ENCODE results near the gene BCAM. TPM values are rescaled to one million over a fixed set of nuclear protein-coding genes. Genes with fewer than 3 reads are reported as not detected.
"Not testable (repeated sequence)": the region's sequence is repeated elsewhere in the genome, so short reads cannot be mapped to it uniquely, and the experiment has no call there.

Gene BCAM
- total and polyA plus RNA-seq, 7 donors = 12.5 to 44.9 (median 20.0) TPM

DNA sequence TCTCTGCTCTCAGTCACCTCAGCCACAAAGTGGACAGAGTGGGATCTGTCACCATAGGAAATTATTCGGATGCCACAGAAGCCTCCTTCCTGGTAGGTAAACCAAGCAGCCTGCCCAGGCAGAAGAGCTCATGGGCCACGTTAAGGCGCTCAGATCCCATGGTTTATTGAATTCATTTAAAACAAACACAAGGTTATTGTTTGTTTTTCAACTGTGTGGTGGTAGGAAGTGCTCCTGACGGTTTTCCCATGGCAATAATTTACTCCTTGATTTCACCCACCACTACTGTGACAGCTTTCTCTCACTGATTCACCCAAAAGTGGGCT is 14.4 kb downstream of the BCAM start:
- Histone ChIP-seq H3K36me3 (ENCODE audit: insufficient read depth in 1 of 2, low read depth in 1 of 2) (no peaks in the 10 kb centered on the region), H3K4me3 (no peak overlapping the region), H3K4me1 (no peaks in the 10 kb centered on the region), H3K27ac (no peak overlapping the region), H3K27me3 (ENCODE audit: insufficient read depth in 3 of 3, low read length in 2 of 3) (no peaks in the 10 kb centered on the region), H3K9me3 (no peaks in the 10 kb centered on the region)
- ATAC-seq (no peak), DNase-seq (no peak)
- TF ChIP-seq, protein P1, sequence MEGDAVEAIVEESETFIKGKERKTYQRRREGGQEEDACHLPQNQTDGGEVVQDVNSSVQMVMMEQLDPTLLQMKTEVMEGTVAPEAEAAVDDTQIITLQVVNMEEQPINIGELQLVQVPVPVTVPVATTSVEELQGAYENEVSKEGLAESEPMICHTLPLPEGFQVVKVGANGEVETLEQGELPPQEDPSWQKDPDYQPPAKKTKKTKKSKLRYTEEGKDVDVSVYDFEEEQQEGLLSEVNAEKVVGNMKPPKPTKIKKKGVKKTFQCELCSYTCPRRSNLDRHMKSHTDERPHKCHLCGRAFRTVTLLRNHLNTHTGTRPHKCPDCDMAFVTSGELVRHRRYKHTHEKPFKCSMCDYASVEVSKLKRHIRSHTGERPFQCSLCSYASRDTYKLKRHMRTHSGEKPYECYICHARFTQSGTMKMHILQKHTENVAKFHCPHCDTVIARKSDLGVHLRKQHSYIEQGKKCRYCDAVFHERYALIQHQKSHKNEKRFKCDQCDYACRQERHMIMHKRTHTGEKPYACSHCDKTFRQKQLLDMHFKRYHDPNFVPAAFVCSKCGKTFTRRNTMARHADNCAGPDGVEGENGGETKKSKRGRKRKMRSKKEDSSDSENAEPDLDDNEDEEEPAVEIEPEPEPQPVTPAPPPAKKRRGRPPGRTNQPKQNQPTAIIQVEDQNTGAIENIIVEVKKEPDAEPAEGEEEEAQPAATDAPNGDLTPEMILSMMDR (IDR thresholded peaks at IDR 0.05) = no peak
- 47 to 75% (median 57%) methylated on average over 4 of the region's 4 CpGs for WGBS, 3 donors
- intact Hi-C loops (cut with DNase I) = no loop called here

DNA sequence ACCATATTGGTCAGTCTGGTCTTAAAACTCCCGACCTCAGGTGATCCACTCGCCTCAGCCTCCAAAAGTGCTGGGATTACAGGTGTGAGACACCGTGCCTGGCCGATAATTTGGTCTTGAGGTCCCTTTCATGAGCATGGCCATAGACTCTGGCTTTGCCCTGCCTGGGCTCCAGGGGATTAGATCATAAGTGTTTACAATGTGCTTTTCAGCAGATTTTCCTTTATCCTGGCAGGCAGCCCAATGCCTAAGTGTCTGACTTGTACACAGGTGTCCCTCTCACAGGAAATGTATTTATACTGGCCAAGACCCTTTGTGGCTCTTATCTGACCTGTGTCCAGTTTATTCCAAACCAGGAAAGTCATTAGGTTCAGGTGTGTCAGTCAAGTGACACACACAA is 15.9 kb downstream of the BCAM start:
- TF ChIP-seq, protein P1 (IDR thresholded peaks at IDR 0.05) = no peak
- ATAC-seq (no peak), DNase-seq (no peak)
- Histone ChIP-seq H3K4me1 (no peaks in the 10 kb centered on the region), H3K27ac (no peak overlapping the region), H3K36me3 (ENCODE audit: insufficient read depth in 1 of 2, low read depth in 1 of 2) (no peaks in the 10 kb centered on the region), H3K9me3 (no peaks in the 10 kb centered on the region), H3K4me3 (no peak overlapping the region), H3K27me3 (ENCODE audit: insufficient read depth in 3 of 3, low read length in 2 of 3) (no peaks in the 10 kb centered on the region)
- intact Hi-C loops (cut with DNase I) = no loop called here
- WGBS, 3 donors = 71 to 84% (median 77%) methylated on average over 4 of the region's 4 CpGs

DNA sequence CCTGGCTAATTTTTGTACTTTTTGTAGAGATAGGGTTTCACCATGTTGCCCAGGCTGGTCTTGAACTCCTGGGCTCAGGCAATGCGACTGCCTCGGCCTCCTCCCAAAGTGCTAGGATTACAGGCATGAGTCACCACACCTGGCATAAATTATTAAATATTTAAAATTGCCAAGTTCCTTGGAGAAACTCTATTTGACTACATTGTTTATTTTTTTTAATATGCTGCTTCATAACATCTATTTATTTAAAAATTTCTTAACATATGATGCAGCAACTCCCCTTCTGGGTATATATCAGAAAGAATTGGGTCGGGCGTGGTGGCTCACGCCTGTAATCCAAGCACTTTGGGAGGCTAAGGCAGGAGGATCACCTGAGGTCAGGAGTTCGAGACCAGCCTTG is 24.0 kb downstream of the BCAM start:
- H3K9me3 ChIP-seq; H3K27ac ChIP-seq; H3K27me3 ChIP-seq (ENCODE audit: insufficient read depth in 3 of 3, low read length in 2 of 3); DNase-seq; H3K4me3 ChIP-seq; H3K36me3 ChIP-seq (ENCODE audit: insufficient read depth in 1 of 2, low read depth in 1 of 2); intact Hi-C loops (cut with DNase I); H3K4me1 ChIP-seq; ATAC-seq: not testable (repeated sequence)
- WGBS, 3 donors = 66 to 78% (median 71%) methylated on average over 6 of the region's 6 CpGs

DNA sequence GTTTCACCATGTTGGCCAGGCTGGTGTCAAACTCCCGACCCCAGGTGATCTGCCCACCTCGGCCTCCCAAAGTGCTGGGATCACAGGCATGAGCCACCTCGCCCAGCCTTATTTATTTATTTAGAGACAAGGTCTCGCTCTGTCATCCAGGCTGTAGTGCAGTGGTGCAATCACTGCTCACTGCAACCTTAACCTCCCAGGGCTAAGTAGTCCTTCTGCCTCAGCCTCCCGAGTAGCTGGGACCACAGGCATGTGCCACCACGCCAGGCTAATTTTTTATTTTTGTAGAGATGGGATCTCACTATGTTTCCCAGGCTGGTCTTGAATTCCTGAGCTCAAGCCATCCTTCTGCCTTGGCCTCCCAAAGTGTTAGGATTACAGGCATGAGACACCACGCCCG is 25.5 kb downstream of the BCAM start:
- intact Hi-C loops (cut with DNase I); H3K4me3 ChIP-seq; H3K27me3 ChIP-seq (ENCODE audit: insufficient read depth in 3 of 3, low read length in 2 of 3); H3K9me3 ChIP-seq; H3K4me1 ChIP-seq; H3K27ac ChIP-seq; ATAC-seq; H3K36me3 ChIP-seq (ENCODE audit: insufficient read depth in 1 of 2, low read depth in 1 of 2); DNase-seq: not testable (repeated sequence)
- 81 to 92% (median 85%) methylated on average over 6 to 8 of the region's 8 CpGs for WGBS, 3 donors

DNA sequence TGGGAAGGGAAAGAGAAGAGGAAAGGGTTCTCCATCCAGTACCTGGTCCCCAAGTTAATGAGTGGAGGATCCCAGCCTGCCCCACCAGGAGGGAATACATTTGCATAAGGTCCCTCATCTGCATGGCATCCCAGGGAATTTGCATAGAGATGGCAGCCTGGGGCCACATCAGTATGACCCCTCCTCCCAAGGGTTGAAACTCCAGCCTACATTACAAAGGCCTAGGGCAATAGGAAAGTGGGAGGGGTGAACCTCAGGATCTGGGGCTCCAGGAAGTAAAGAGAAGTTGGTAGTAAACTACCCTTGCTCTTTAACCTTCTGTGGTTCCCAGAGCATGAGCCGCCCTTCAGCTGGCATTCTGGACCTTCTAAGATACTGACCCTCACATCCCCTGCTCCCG is 30.4 kb downstream of the BCAM start:
- DNase-seq (no peak), ATAC-seq (no peak)
- H3K9me3 ChIP-seq = no peaks in the 10 kb centered on the region
- no peak overlapping the region for H3K4me3 ChIP-seq
- H3K4me1 ChIP-seq = no peaks in the 10 kb centered on the region
- TF ChIP-seq, protein P1 (IDR thresholded peaks at IDR 0.05) = no peak
- intact Hi-C loops (cut with DNase I) = no loop called here
- WGBS, 3 donors = 85 to 92% (median 88%) methylated on average over 2 of the region's 2 CpGs
- H3K27me3 ChIP-seq (ENCODE audit: insufficient read depth in 3 of 3, low read length in 2 of 3) = peaks cover 0 to 3% (median 0%) of the 10 kb centered on the region in 3 donors
- H3K27ac ChIP-seq = no peak overlapping the region
- H3K36me3 ChIP-seq (ENCODE audit: insufficient read depth in 1 of 2, low read depth in 1 of 2) = no peaks in the 10 kb centered on the region

DNA sequence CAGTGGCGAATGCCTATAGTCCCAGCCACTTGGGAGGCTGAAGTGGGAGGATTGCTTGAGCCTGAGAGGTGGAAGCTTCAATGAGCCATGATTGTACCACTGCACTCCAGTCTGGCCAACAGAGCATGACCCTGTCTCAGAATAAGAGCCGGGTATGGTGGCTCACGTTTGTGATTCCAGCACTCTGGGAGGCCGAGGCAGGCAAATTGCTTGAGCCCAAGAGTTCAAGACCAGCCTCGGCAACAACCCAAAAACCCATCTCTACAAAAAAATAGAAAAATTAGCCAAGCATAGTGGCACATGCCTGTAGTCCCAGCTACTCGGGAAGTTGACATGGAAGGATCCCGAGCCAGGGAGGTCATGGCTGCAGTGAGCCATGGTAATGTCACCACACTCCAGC is 31.9 kb downstream of the BCAM start:
- Histone ChIP-seq H3K27ac (no peak overlapping the region), H3K9me3 (no peaks in the 10 kb centered on the region), H3K4me3 (no peak overlapping the region), H3K36me3 (ENCODE audit: insufficient read depth in 1 of 2, low read depth in 1 of 2) (no peaks in the 10 kb centered on the region), H3K4me1 (no peaks in the 10 kb centered on the region), H3K27me3 (ENCODE audit: insufficient read depth in 3 of 3, low read length in 2 of 3) (no peaks in the 10 kb centered on the region)
- no peak for ATAC-seq
- 72 to 77% (median 77%) methylated on average over 7 of the region's 7 CpGs for WGBS, 3 donors
- TF ChIP-seq, protein P1 (IDR thresholded peaks at IDR 0.05) = no peak
- intact Hi-C loops (cut with DNase I) = loop anchor here (5.0 to 10.0 kb wide), 3 partner anchors 34 to 266 kb away; partner anchors contain the start of gene BCAM (in 1 of the 2)
- DNase-seq = no peak
